K562 (cell line): ENCODE measurements around the gene CYP4V2. TPM values are rescaled to one million over a fixed set of nuclear protein-coding genes. Genes with fewer than 3 reads are reported as not detected.

ENCODE experiments used
- BRD9 ChIP-seq: fragments of 450-650 bp; IDR thresholded peaks from 2 replicates; pipeline ENCODE4 v1.6.1; 2018; ENCODE audit warnings: low read depth; ENCODE audit not compliant: partially characterized antibody
- CREM ChIP-seq: IDR thresholded peaks from 2 replicates; pipeline ENCODE4 v1.6.1; 2014; ENCODE audit warnings: antibody characterized with exemption, low read depth
- FIP1L1 ChIP-seq: fragments of 200-400 bp; formaldehyde crosslinking; IDR thresholded peaks from 2 replicates; pipeline ENCODE4 v1.6.1; 2018; ENCODE audit warnings: mild to moderate bottlenecking, low read depth, low read length; ENCODE audit not compliant: poor library complexity, severe bottlenecking
- MGA ChIP-seq: fragments of 450-650 bp; IDR thresholded peaks from 2 replicates; pipeline ENCODE4 v1.6.1; 2016; ENCODE audit warnings: mild to moderate bottlenecking, moderate library complexity
- SAP30 ChIP-seq: fragments of 200-600 bp; sonication (generic); IDR thresholded peaks from 2 replicates; pipeline ENCODE4 v1.6.1; 2012; ENCODE audit warnings: borderline replicate concordance, low read depth, mild to moderate bottlenecking, moderate library complexity, low read length, control low read depth, inconsistent platforms; ENCODE audit not compliant: insufficient read depth, poor library complexity, severe bottlenecking
- SMARCA5 ChIP-seq: fragments of 450-650 bp; IDR thresholded peaks from 2 replicates; pipeline ENCODE4 v1.6.1; 2016
- USF2 ChIP-seq: sonication (generic); formaldehyde crosslinking; IDR thresholded peaks from 2 replicates; pipeline ENCODE4 v1.5.0; 2020; ENCODE audit warnings: missing genetic modification reagents
- VEZF1 ChIP-seq: fragments of 200-800 bp; sonication (Bioruptor generic); IDR thresholded peaks from 2 replicates; pipeline ENCODE4 v1.6.1; 2017; ENCODE audit warnings: missing genetic modification characterization, missing compliant biosample characterization
- ZNF551 ChIP-seq: fragments of 250-450 bp; sonication (Bioruptor Pico); IDR thresholded peaks from 2 replicates; pipeline ENCODE4 v1.5.0; 2021; ENCODE audit warnings: mild to moderate bottlenecking, moderate library complexity
- ZNF639 ChIP-seq, 2 experiments: fragments of 200-800 bp in 1 of 2; sonication (Bioruptor generic) in 1 of 2; sonication (generic) in 1 of 2; formaldehyde crosslinking in 1 of 2; IDR thresholded peaks in 1 of 2; conservative IDR thresholded peaks in 1 of 2; 2 replicates each; pipeline versions ENCODE4 v1.5.0 to v1.6.1; 2016 to 2020; ENCODE audit warnings: missing compliant biosample characterization in 1 of 2, missing genetic modification characterization in 1 of 2, missing genetic modification reagents in 1 of 2
- polyA plus RNA-seq, 8 experiments: library from polyadenylated mRNA; depleted of rRNA in 4 of 8; stranded (reverse) in 5 of 8; unstranded in 3 of 8; fragments of >200 nt; fragmentation: Nextera tagmentation in 2 of 8; fragmentation: Illumina TruSeq in 1 of 8; extraction: Ambion mirVana in 2 of 8; extraction: Trizol in 1 of 8; gene quantifications; 2 replicates each; pipeline versions ENCODE4 v1.2.1 to v1.2.3, GENCODE V29; 2011 to 2014; ENCODE audit warnings: inconsistent platforms in 1 of 8, missing spikeins in 1 of 8
- total RNA-seq, 7 experiments: library from RNA; depleted of rRNA in 6 of 7; stranded (reverse); fragments of >200 nt in 6 of 7; fragmentation: Illumina TruSeq in 2 of 7; extraction: Trizol in 2 of 7; gene quantifications; 2 replicates each; pipeline versions ENCODE4 v1.2.1 to v1.2.3, GENCODE V29; 2011 to 2021; ENCODE audit warnings: low replicate concordance in 1 of 7

CYP4V2 gene
- total and polyA plus RNA-seq, 9 of the 15 experiments (the other 6 are each of a cell fraction or from before 2014, with no cell fraction given): 1.1 to 8.3 (median 3.9) TPM

GRCh38 chr4:186191200-186192065 is at the start of gene CYP4V2 (continued):
- TF ChIP-seq BRD9 (no peak), SAP30 (peak; percentile 51), CREM (peak; percentile 67; the same call in 1 of the 2 replicates), VEZF1 (CRISPR knock-in tag) (peak; percentile 68), FIP1L1 (peak; percentile 55), USF2 (CRISPR knock-in tag) (peak; percentile 83), ZNF639 (CRISPR knock-in tag; conservative IDR thresholded peaks at IDR 0.05 in 1 of 2, IDR thresholded peaks at IDR 0.05 in 1 of 2) (peak in 1 of 2 experiments; percentile 100; a peak in 2 of 4 replicates), ZNF551 (CRISPR knock-in tag) (no peak), MGA (peak; percentile 37), SMARCA5 (no peak)
